ENCODE data around the gene CSNK1G2.

- no peak for TF ChIP-seq POLR2A (IDR thresholded peaks at IDR 0.05)
- TF ChIP-seq, protein P1, sequence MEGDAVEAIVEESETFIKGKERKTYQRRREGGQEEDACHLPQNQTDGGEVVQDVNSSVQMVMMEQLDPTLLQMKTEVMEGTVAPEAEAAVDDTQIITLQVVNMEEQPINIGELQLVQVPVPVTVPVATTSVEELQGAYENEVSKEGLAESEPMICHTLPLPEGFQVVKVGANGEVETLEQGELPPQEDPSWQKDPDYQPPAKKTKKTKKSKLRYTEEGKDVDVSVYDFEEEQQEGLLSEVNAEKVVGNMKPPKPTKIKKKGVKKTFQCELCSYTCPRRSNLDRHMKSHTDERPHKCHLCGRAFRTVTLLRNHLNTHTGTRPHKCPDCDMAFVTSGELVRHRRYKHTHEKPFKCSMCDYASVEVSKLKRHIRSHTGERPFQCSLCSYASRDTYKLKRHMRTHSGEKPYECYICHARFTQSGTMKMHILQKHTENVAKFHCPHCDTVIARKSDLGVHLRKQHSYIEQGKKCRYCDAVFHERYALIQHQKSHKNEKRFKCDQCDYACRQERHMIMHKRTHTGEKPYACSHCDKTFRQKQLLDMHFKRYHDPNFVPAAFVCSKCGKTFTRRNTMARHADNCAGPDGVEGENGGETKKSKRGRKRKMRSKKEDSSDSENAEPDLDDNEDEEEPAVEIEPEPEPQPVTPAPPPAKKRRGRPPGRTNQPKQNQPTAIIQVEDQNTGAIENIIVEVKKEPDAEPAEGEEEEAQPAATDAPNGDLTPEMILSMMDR (IDR thresholded peaks at IDR 0.05): no peak
These were observed 46.5 kb downstream of the CSNK1G2 start for GRCh38 chr19:1987197-1988187.

Measured in vagina (tissue), 2 donors.